ENCODE measurements around the gene TACSTD2.

TACSTD2 gene

GRCh38 chr1:58621391-58621790 is 44.3 kb upstream of the TACSTD2 start:
- no peaks in the 10 kb centered on the region for H3K36me3 ChIP-seq (ENCODE audit: control insufficient read depth, low read length)
- no peaks in the 10 kb centered on the region for H3K9me3 ChIP-seq (ENCODE audit: control insufficient read depth, insufficient read depth, low read length)
- H3K9me2 ChIP-seq (replicated peaks; ENCODE audit: control insufficient read depth, low read length): no peaks in the 10 kb centered on the region
- H3F3A ChIP-seq (ENCODE audit: control insufficient read depth, insufficient read depth): no peaks in the 10 kb centered on the region
- H3K27me3 ChIP-seq (ENCODE audit: control insufficient read depth, low read length): no peaks in the 10 kb centered on the region
- H3K4me3 ChIP-seq (ENCODE audit: low read length): no peak overlapping the region
- TF ChIP-seq EZH2phosphoT487 (IDR thresholded peaks at IDR 0.05; ENCODE audit: borderline replicate concordance, low read length): no peak
- no peak for TF ChIP-seq CTCF (IDR thresholded peaks at IDR 0.05; ENCODE audit: low read depth, low read length, poor library complexity, severe bottlenecking)
- H3K79me2 ChIP-seq (ENCODE audit: control insufficient read depth, low read length): no peaks in the 10 kb centered on the region
- no peak overlapping the region for H3K27ac ChIP-seq (ENCODE audit: low read depth, low read length)
- H4K20me1 ChIP-seq (ENCODE audit: control insufficient read depth, insufficient read depth, low read depth, low read length): no peaks in the 10 kb centered on the region
- H3K4me2 ChIP-seq (ENCODE audit: low read length): no peak overlapping the region
- H3K4me1 ChIP-seq (ENCODE audit: control insufficient read depth, low read length): no peaks in the 10 kb centered on the region

GRCh38 chr1:58620926-58621325 is 43.9 kb upstream of the TACSTD2 start:
- Histone ChIP-seq H4K20me1 (ENCODE audit: control insufficient read depth, insufficient read depth, low read depth, low read length) (no peaks in the 10 kb centered on the region), H3K9me2 (replicated peaks; ENCODE audit: control insufficient read depth, low read length) (no peaks in the 10 kb centered on the region), H3K9me3 (ENCODE audit: control insufficient read depth, insufficient read depth, low read length) (no peaks in the 10 kb centered on the region), H3K79me2 (ENCODE audit: control insufficient read depth, low read length) (no peaks in the 10 kb centered on the region), H3K4me1 (ENCODE audit: control insufficient read depth, low read length) (no peaks in the 10 kb centered on the region), H3K4me3 (ENCODE audit: low read length) (no peak overlapping the region), H3F3A (ENCODE audit: control insufficient read depth, insufficient read depth) (no peaks in the 10 kb centered on the region), H3K27ac (ENCODE audit: low read depth, low read length) (no peak overlapping the region), H3K27me3 (ENCODE audit: control insufficient read depth, low read length) (no peaks in the 10 kb centered on the region), H3K4me2 (ENCODE audit: low read length) (no peak overlapping the region), H3K36me3 (ENCODE audit: control insufficient read depth, low read length) (no peaks in the 10 kb centered on the region)
- TF ChIP-seq EZH2phosphoT487 (IDR thresholded peaks at IDR 0.05; ENCODE audit: borderline replicate concordance, low read length) (no peak), CTCF (IDR thresholded peaks at IDR 0.05; ENCODE audit: low read depth, low read length, poor library complexity, severe bottlenecking) (no peak)

GRCh38 chr1:58620259-58620658 is 43.2 kb upstream of the TACSTD2 start:
- Histone ChIP-seq H3K4me3 (ENCODE audit: low read length) (no peak overlapping the region), H3K27me3 (ENCODE audit: control insufficient read depth, low read length) (no peaks in the 10 kb centered on the region), H3K4me2 (ENCODE audit: low read length) (no peak overlapping the region), H3K4me1 (ENCODE audit: control insufficient read depth, low read length) (no peaks in the 10 kb centered on the region), H3F3A (ENCODE audit: control insufficient read depth, insufficient read depth) (no peaks in the 10 kb centered on the region), H3K79me2 (ENCODE audit: control insufficient read depth, low read length) (no peaks in the 10 kb centered on the region), H3K27ac (ENCODE audit: low read depth, low read length) (no peak overlapping the region), H4K20me1 (ENCODE audit: control insufficient read depth, insufficient read depth, low read depth, low read length) (no peaks in the 10 kb centered on the region), H3K9me3 (ENCODE audit: control insufficient read depth, insufficient read depth, low read length) (no peaks in the 10 kb centered on the region), H3K36me3 (ENCODE audit: control insufficient read depth, low read length) (no peaks in the 10 kb centered on the region), H3K9me2 (replicated peaks; ENCODE audit: control insufficient read depth, low read length) (no peaks in the 10 kb centered on the region)
- TF ChIP-seq EZH2phosphoT487 (IDR thresholded peaks at IDR 0.05; ENCODE audit: borderline replicate concordance, low read length) (no peak), CTCF (IDR thresholded peaks at IDR 0.05; ENCODE audit: low read depth, low read length, poor library complexity, severe bottlenecking) (no peak)
